ENCODE measurements around the gene GALNT2.

GALNT2 gene

GRCh38 chr1:230052018-230052417 lies 15.0 kb upstream of the GALNT2 start:
- DNase-seq: no peak

- no peak for DNase-seq
These were observed 14.4 kb upstream of the GALNT2 start for GRCh38 chr1:230052665-230053064.

- no peak for DNase-seq
These were observed 12.8 kb upstream of the GALNT2 start for GRCh38 chr1:230054092-230054749.

GRCh38 chr1:230056098-230056497 lies 10.9 kb upstream of the GALNT2 start:
- DNase-seq: no peak

GRCh38 chr1:230057100-230057499 lies 9.9 kb upstream of the GALNT2 start:
- DNase-seq: no peak

- DNase-seq: no peak
These were observed 9.1 kb upstream of the GALNT2 start for GRCh38 chr1:230057681-230058565.

GRCh38 chr1:230058626-230059025 lies 8.4 kb upstream of the GALNT2 start:
- no peak for DNase-seq

- DNase-seq: no peak
These were observed 5.2 kb upstream of the GALNT2 start for GRCh38 chr1:230061801-230062200.

GRCh38 chr1:230062521-230062920 lies 4.5 kb upstream of the GALNT2 start:
- DNase-seq: no peak

GRCh38 chr1:230064283-230064682 lies 2.8 kb upstream of the GALNT2 start:
- DNase-seq: no peak

- no peak for DNase-seq
These were observed 1.9 kb upstream of the GALNT2 start for GRCh38 chr1:230065161-230065560.

- no peak for DNase-seq
These were observed 1.5 kb upstream of the GALNT2 start for GRCh38 chr1:230065571-230065970.

GRCh38 chr1:230066031-230066430 lies 1.0 kb upstream of the GALNT2 start:
- DNase-seq: no peak

GRCh38 chr1:230067419-230067870 lies 407 bp downstream of the GALNT2 start:
- no peak for DNase-seq

GRCh38 chr1:230067871-230068620 lies 1.0 kb downstream of the GALNT2 start:
- no peak for DNase-seq

- DNase-seq: no peak
These were observed 1.5 kb downstream of the GALNT2 start for GRCh38 chr1:230068621-230068873.

GRCh38 chr1:230068952-230069684 lies 2.1 kb downstream of the GALNT2 start:
- DNase-seq: peak; percentile 2

GRCh38 chr1:230069796-230070195 lies 2.8 kb downstream of the GALNT2 start:
- DNase-seq: no peak

GRCh38 chr1:230070321-230071208 lies 3.5 kb downstream of the GALNT2 start:
- no peak for DNase-seq

- DNase-seq: no peak
These were observed 4.3 kb downstream of the GALNT2 start for GRCh38 chr1:230071316-230071715.

- DNase-seq: no peak
These were observed 5.3 kb downstream of the GALNT2 start for GRCh38 chr1:230072296-230072695.

- no peak for DNase-seq
These were observed 5.8 kb downstream of the GALNT2 start for GRCh38 chr1:230072866-230073265.
